ENCODE results near the gene ATN1. TPM values are rescaled to one million over a fixed set of nuclear protein-coding genes. Genes with fewer than 3 reads are reported as not detected.

The ATN1 gene
- total and polyA plus RNA-seq, 2 donors (not counting 1 experiment from before 2014, with no cell fraction given), result 9.4 to 21.5 TPM

GRCh38 chr12:6953442-6954315 lies 25.9 kb downstream of the ATN1 start:
- no peak overlapping the region for H3K27ac ChIP-seq (ENCODE audit: insufficient read depth, low read length)
- H2AFZ ChIP-seq (ENCODE audit: low read length), result no peak overlapping the region
- H3K4me2 ChIP-seq (ENCODE audit: extremely low read depth, insufficient read depth, low read length), result no peak overlapping the region
- no peaks in the 10 kb centered on the region for H3K36me3 ChIP-seq (ENCODE audit: control insufficient read depth, insufficient read depth, low read length)
- no peaks in the 10 kb centered on the region for H3K79me2 ChIP-seq (ENCODE audit: control insufficient read depth, insufficient read depth, low read length)
- no peaks in the 10 kb centered on the region for H4K20me1 ChIP-seq (ENCODE audit: control insufficient read depth, extremely low read depth, insufficient read depth, low read length)
- no peak for TF ChIP-seq EZH2 (IDR thresholded peaks at IDR 0.05; ENCODE audit: low read length, missing control alignments)
- no peak for TF ChIP-seq CTCF (conservative IDR thresholded peaks at IDR 0.05 in 1 of 2, IDR thresholded peaks at IDR 0.05 in 1 of 2; ENCODE audit: low read depth in 1 of 2, low read length in 2 of 2)
- DNase-seq (ENCODE audit: low read depth in 2 of 2), result peak in 1 of 2 donors; percentile 36
- H3K9me3 ChIP-seq (ENCODE audit: control insufficient read depth, insufficient read depth, low read depth, low read length), result no peaks in the 10 kb centered on the region
- no peaks in the 10 kb centered on the region for H3K4me1 ChIP-seq (ENCODE audit: control insufficient read depth, extremely low read depth, insufficient read depth, low read length)
- no peak overlapping the region for H3K4me3 ChIP-seq (replicated peaks in 1 of 4; ENCODE audit: control extremely low read depth in 1 of 4, insufficient read depth in 1 of 4, low read depth in 3 of 4, low read length in 4 of 4)
- H3K9ac ChIP-seq (ENCODE audit: insufficient read depth, low read length), result no peak overlapping the region
- H3K27me3 ChIP-seq (ENCODE audit: control insufficient read depth, insufficient read depth, low read length), result no peaks in the 10 kb centered on the region

GRCh38 chr12:6954316-6955107 lies 26.8 kb downstream of the ATN1 start:
- Histone ChIP-seq H2AFZ (ENCODE audit: low read length) (no peak overlapping the region), H4K20me1 (ENCODE audit: control insufficient read depth, extremely low read depth, insufficient read depth, low read length) (no peaks in the 10 kb centered on the region), H3K79me2 (ENCODE audit: control insufficient read depth, insufficient read depth, low read length) (no peaks in the 10 kb centered on the region), H3K9ac (ENCODE audit: insufficient read depth, low read length) (no peak overlapping the region), H3K27me3 (ENCODE audit: control insufficient read depth, insufficient read depth, low read length) (no peaks in the 10 kb centered on the region), H3K4me2 (ENCODE audit: extremely low read depth, insufficient read depth, low read length) (no peak overlapping the region), H3K27ac (ENCODE audit: insufficient read depth, low read length) (no peak overlapping the region), H3K9me3 (ENCODE audit: control insufficient read depth, insufficient read depth, low read depth, low read length) (no peaks in the 10 kb centered on the region), H3K4me3 (replicated peaks in 1 of 4; ENCODE audit: control extremely low read depth in 1 of 4, insufficient read depth in 1 of 4, low read depth in 3 of 4, low read length in 4 of 4) (no peak overlapping the region), H3K4me1 (ENCODE audit: control insufficient read depth, extremely low read depth, insufficient read depth, low read length) (no peaks in the 10 kb centered on the region), H3K36me3 (ENCODE audit: control insufficient read depth, insufficient read depth, low read length) (no peaks in the 10 kb centered on the region)
- no peak for TF ChIP-seq CTCF (conservative IDR thresholded peaks at IDR 0.05 in 1 of 2, IDR thresholded peaks at IDR 0.05 in 1 of 2; ENCODE audit: low read depth in 1 of 2, low read length in 2 of 2)
- TF ChIP-seq EZH2 (IDR thresholded peaks at IDR 0.05; ENCODE audit: low read length, missing control alignments), result no peak
- no peak for DNase-seq (ENCODE audit: low read depth in 2 of 2)

All from fibroblast of lung (primary cell).